D721Med (cell line): Measurements from ENCODE around the gene NSG2.

Experiments
- DNase-seq: peaks from one replicate; pipeline ENCODE4 v3.0.0; 2011; ENCODE audit warnings: low spot score; ENCODE audit not compliant: insufficient read length
- FAIRE-seq: peaks from 2 replicates; lab custom pipeline; 2011; peaks lifted over from hg19 to GRCh38; lab: Jason Lieb, UNC
- TF ChIP-seq, protein P1 (sequence below): IDR thresholded peaks from 2 replicates; pipeline ENCODE4 v1.5.1; 2012; ENCODE audit warnings: mild to moderate bottlenecking, control low read depth; ENCODE audit not compliant: insufficient read depth; ENCODE audit errors: missing control alignments

NSG2 gene

GRCh38 chr5:174067499-174067898, 22.0 kb downstream of the NSG2 start:
- no peak for DNase-seq
- TF ChIP-seq, protein P1, sequence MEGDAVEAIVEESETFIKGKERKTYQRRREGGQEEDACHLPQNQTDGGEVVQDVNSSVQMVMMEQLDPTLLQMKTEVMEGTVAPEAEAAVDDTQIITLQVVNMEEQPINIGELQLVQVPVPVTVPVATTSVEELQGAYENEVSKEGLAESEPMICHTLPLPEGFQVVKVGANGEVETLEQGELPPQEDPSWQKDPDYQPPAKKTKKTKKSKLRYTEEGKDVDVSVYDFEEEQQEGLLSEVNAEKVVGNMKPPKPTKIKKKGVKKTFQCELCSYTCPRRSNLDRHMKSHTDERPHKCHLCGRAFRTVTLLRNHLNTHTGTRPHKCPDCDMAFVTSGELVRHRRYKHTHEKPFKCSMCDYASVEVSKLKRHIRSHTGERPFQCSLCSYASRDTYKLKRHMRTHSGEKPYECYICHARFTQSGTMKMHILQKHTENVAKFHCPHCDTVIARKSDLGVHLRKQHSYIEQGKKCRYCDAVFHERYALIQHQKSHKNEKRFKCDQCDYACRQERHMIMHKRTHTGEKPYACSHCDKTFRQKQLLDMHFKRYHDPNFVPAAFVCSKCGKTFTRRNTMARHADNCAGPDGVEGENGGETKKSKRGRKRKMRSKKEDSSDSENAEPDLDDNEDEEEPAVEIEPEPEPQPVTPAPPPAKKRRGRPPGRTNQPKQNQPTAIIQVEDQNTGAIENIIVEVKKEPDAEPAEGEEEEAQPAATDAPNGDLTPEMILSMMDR = no peak
- no peak for FAIRE-seq

DNA sequence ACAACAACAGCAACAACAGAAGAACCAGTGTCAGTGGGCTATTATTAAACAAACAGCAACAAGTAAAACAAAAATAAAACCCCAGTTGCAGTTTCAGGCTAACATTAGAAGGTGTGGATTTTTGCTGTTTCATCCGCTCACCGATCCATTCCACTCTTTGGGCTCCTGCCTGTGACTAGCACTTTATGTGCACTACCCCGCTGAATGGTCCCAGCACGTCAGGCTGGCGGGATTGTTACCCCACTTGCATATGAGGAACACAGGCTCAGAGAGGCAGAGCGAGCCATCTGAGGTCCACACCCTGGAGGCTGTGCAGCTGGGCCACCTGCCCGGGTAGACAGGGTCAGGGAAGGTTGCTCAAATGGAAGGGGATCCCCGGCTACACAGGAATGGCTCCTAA, 26.0 kb downstream of the NSG2 start:
- FAIRE-seq (no peak), DNase-seq (no peak)
- TF ChIP-seq, protein P1 = no peak

DNA sequence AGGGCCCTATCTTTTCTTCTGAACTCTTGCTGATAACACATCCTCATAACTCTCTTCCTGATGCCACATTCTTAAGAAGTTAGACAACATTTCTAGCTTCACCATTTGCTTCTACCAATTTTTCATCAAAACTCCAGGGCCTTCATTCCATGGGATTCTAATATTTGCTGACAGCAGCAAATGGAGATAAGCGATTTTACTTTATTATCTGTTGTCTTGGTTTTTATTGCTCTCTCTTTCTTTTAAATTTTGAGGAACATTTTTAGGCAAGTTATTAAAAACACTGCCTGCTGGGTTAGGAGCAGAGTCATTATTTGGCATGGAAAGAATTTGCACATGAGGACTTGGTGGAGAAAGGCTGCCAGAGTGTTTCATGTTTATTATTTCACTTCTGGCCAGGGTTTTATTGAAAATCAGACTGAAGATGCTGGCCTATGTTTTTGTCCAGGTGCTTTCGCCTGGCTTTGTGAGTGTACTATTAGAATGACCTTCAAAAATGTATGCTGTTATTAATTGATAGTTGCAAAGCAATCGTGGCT, 27.7 kb downstream of the NSG2 start:
- FAIRE-seq = no peak
- TF ChIP-seq, protein P1 = no peak
- no peak for DNase-seq

DNA sequence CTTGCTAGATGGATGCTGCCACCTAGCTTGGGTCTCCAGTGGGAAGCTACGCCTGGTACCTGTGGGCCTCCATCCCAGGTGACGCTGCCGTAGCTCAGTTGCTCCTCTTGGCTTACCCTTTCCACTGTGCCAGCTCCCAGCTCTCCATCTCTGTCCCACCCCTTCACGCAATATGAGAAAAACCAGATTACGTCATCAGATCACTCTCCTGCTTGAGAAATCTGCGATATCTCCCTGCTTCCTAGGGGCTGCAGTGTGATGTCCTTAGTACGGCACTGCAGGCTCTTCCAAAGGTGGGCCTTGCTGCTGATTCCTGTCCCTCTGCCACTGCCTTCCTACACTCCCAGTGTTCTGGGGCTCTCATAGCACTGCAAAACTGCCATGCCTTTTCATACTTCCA, 28.9 kb downstream of the NSG2 start:
- FAIRE-seq (no peak), DNase-seq (no peak)
- TF ChIP-seq, protein P1 = no peak

DNA sequence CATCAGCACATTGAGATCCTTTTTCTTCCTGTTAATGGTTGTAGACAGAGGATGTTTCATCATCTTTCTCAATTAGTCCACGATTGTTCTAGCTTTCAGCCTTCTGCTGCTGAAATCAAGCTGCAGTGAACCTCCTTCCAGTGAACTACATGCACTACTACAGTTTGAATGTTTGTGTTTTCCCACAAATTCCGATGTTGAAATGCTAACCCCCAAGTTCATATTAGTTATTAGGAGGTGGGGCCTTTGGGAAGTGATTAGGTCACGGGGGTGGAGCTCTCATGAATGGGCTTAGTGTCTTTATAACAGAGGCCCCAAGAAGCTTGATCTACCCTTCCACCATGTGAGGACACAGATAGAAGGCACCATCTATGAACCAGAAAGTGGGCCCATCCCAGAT, 32.9 kb downstream of the NSG2 start:
- DNase-seq = no peak
- TF ChIP-seq, protein P1 = no peak
- no peak for FAIRE-seq

- DNase-seq (no peak), FAIRE-seq (no peak)
- TF ChIP-seq, protein P1 = no peak
Measured at GRCh38 chr5:174082286-174082685, 36.8 kb downstream of the NSG2 start.

GRCh38 chr5:174083056-174083827, 37.7 kb downstream of the NSG2 start:
- TF ChIP-seq, protein P1 = no peak
- DNase-seq (no peak), FAIRE-seq (no peak)
